Thoracic aorta (tissue), 2 donors: ENCODE results near the gene RUVBL1. TPM values are rescaled to one million over a fixed set of nuclear protein-coding genes. Genes with fewer than 3 reads are reported as not detected.

Experiments
- ATAC-seq: fragments of 150-250 bp; one replicate; pipeline ENCODE4 v1.8.0; 2017; ENCODE audit warnings: low read depth; ENCODE audit not compliant: insufficient number of reproducible peaks, low FRiP score
- DNase-seq: peaks from one replicate; pipeline ENCODE4 v3.0.0-alpha.2; 2020; ENCODE audit warnings: low spot score
- H3K27ac ChIP-seq, 2 donors: fragments of 200-600 bp; sonication (generic); 1 replicate in 1 of 2; 2 replicates in 1 of 2; pipeline ENCODE4 v1.5.1; 2016; ENCODE audit warnings: mild to moderate bottlenecking in 2 of 2, moderate library complexity in 2 of 2
- H3K27me3 ChIP-seq: fragments of 200-600 bp; sonication (generic); replicated peaks from 2 replicates; pipeline ENCODE4 v1.6.0; 2016; ENCODE audit warnings: mild to moderate bottlenecking; ENCODE audit not compliant: insufficient read depth
- H3K36me3 ChIP-seq: fragments of 200-600 bp; sonication (generic); one replicate; pipeline ENCODE4 v1.5.1; 2016
- H3K4me1 ChIP-seq, 2 donors: fragments of 200-600 bp; sonication (generic); 1 replicate in 1 of 2; 2 replicates in 1 of 2; pipeline versions ENCODE4 v1.5.1 to v1.6.0; 2016; ENCODE audit warnings: low read depth in 2 of 2, mild to moderate bottlenecking in 1 of 2; ENCODE audit not compliant: control insufficient read depth in 1 of 2
- H3K4me3 ChIP-seq: fragments of 200-600 bp; sonication (generic); 2 replicates; pipeline ENCODE4 v1.5.1; 2016; ENCODE audit warnings: mild to moderate bottlenecking
- H3K9me3 ChIP-seq: fragments of 200-600 bp; sonication (generic); 2 replicates; pipeline ENCODE4 v1.5.1; 2016
- CTCF ChIP-seq: fragments of 200-600 bp; sonication (generic); IDR thresholded peaks from one replicate; pipeline ENCODE4 v1.5.1; 2019; ENCODE audit warnings: antibody characterized with exemption
- total RNA-seq, 2 donors: library from RNA; depleted of rRNA; stranded (reverse); fragments of >200 nt; gene quantifications; one replicate each; pipeline versions ENCODE4 v1.1.0 to v1.2.3, GENCODE V29; 2016

Gene RUVBL1
- total RNA-seq, 2 donors from 2014 or later = 14.1 to 18.6 TPM

- no peaks in the 10 kb centered on the region for H3K27me3 ChIP-seq
- no peak overlapping the region for H3K27ac ChIP-seq
- H3K9me3 ChIP-seq = no peaks in the 10 kb centered on the region
- TF ChIP-seq CTCF = no peak
- no peak for ATAC-seq
- peaks cover 0 to 4% of the 10 kb centered on the region in 2 donors for H3K4me1 ChIP-seq
- H3K4me3 ChIP-seq = no peak overlapping the region
- no peak for DNase-seq
- peaks cover 83% of the 10 kb centered on the region for H3K36me3 ChIP-seq
These were observed 61.4 kb downstream of the RUVBL1 start for GRCh38 chr3:128062033-128062745.

GRCh38 chr3:128060473-128061381 lies 62.9 kb downstream of the RUVBL1 start:
- Histone ChIP-seq H3K4me1 (peaks cover 3 to 4% of the 10 kb centered on the region in 2 donors), H3K9me3 (no peaks in the 10 kb centered on the region), H3K4me3 (no peak overlapping the region), H3K27ac (peak overlapping the region in 1 of 2 donors; percentile 30), H3K27me3 (no peaks in the 10 kb centered on the region), H3K36me3 (peaks cover 80% of the 10 kb centered on the region)
- TF ChIP-seq CTCF = no peak
- no peak for ATAC-seq
- DNase-seq = no peak

- Histone ChIP-seq H3K9me3 (no peaks in the 10 kb centered on the region), H3K27me3 (no peaks in the 10 kb centered on the region), H3K36me3 (peaks cover 45% of the 10 kb centered on the region), H3K27ac (no peak overlapping the region), H3K4me1 (peaks cover 18 to 36% of the 10 kb centered on the region in 2 donors), H3K4me3 (no peak overlapping the region)
- DNase-seq (no peak), ATAC-seq (no peak)
- TF ChIP-seq CTCF = no peak
These were observed 67.4 kb downstream of the RUVBL1 start for GRCh38 chr3:128056258-128056657.

GRCh38 chr3:128054367-128054766 lies 69.2 kb downstream of the RUVBL1 start:
- no peak for TF ChIP-seq CTCF
- H3K4me1 ChIP-seq = peaks cover 20 to 38% of the 10 kb centered on the region in 2 donors
- H3K4me3 ChIP-seq = peak overlapping the region; percentile 93
- no peaks in the 10 kb centered on the region for H3K27me3 ChIP-seq
- ATAC-seq = no peak
- no peak for DNase-seq
- H3K27ac ChIP-seq = no peak overlapping the region
- H3K9me3 ChIP-seq = no peaks in the 10 kb centered on the region
- peaks cover 26% of the 10 kb centered on the region for H3K36me3 ChIP-seq

- no peak for ATAC-seq
- no peak overlapping the region for H3K27ac ChIP-seq
- H3K4me3 ChIP-seq = peak overlapping the region; percentile 93
These were observed 70.0 kb downstream of the RUVBL1 start for GRCh38 chr3:128053614-128054013.

More at GRCh38 chr3:128053614-128054013, 70.0 kb downstream of the RUVBL1 start:
- no peak for DNase-seq
- peaks cover 20 to 38% of the 10 kb centered on the region in 2 donors for H3K4me1 ChIP-seq
- H3K36me3 ChIP-seq = peaks cover 20% of the 10 kb centered on the region
- TF ChIP-seq CTCF = no peak
- H3K27me3 ChIP-seq = no peaks in the 10 kb centered on the region
- H3K9me3 ChIP-seq = no peaks in the 10 kb centered on the region
